HL-60 (cell line): Measurements from ENCODE around the gene PCED1B.
"Not testable (repeated sequence)": the region's sequence is repeated elsewhere in the genome, so short reads cannot be mapped to it uniquely, and the experiment has no call there.

Experiments
- DNase-seq, 2 experiments: peaks; one replicate each; pipeline ENCODE4 v3.0.0-alpha.2; 2010 to 2020; ENCODE audit warnings: low read depth in 1 of 2, low spot score in 1 of 2
- H3K27ac ChIP-seq: fragments of 250-450 bp; sonication (Bioruptor Pico); replicated peaks from 2 replicates; pipeline ENCODE4 v1.5.1; 2020; ENCODE audit warnings: mild to moderate bottlenecking, moderate library complexity
- H3K27me3 ChIP-seq: fragments of 250-450 bp; sonication (Bioruptor Pico); 2 replicates; pipeline ENCODE4 v1.5.1; 2021; ENCODE audit warnings: mild to moderate bottlenecking, moderate library complexity; ENCODE audit not compliant: insufficient read depth, poor library complexity, severe bottlenecking
- H3K4me3 ChIP-seq: replicated peaks from 2 replicates; pipeline ENCODE4 v1.5.1; 2011; ENCODE audit warnings: mild to moderate bottlenecking, control low read depth, low read length; ENCODE audit not compliant: insufficient read depth
- GABPA ChIP-seq: IDR thresholded peaks from 2 replicates; pipeline ENCODE4 v1.6.1; 2012; ENCODE audit warnings: low read depth
- POLR2AphosphoS5 ChIP-seq: IDR thresholded peaks from 2 replicates; pipeline ENCODE4 v1.6.1; 2012; ENCODE audit warnings: low read depth
- SPI1 ChIP-seq: IDR thresholded peaks from 2 replicates; pipeline ENCODE4 v1.6.1; 2012; ENCODE audit warnings: low read depth, mild to moderate bottlenecking, borderline replicate concordance
- TF ChIP-seq, protein P1 (sequence below): IDR thresholded peaks from one replicate; pipeline ENCODE4 v1.5.1; 2011; ENCODE audit warnings: low read length, control low read depth, inconsistent platforms; ENCODE audit not compliant: insufficient read depth
- TF ChIP-seq, protein P2 (sequence below): IDR thresholded peaks from 2 replicates; pipeline ENCODE4 v1.6.1; 2012; ENCODE audit warnings: low read depth; ENCODE audit not compliant: insufficient replicate concordance

The PCED1B gene

GRCh38 chr12:47166365-47166764, 86.9 kb downstream of the PCED1B start:
- Histone ChIP-seq H3K27ac (no peak overlapping the region), H3K27me3 (no peaks in the 10 kb centered on the region), H3K4me3 (no peak overlapping the region)
- TF ChIP-seq, protein P1, sequence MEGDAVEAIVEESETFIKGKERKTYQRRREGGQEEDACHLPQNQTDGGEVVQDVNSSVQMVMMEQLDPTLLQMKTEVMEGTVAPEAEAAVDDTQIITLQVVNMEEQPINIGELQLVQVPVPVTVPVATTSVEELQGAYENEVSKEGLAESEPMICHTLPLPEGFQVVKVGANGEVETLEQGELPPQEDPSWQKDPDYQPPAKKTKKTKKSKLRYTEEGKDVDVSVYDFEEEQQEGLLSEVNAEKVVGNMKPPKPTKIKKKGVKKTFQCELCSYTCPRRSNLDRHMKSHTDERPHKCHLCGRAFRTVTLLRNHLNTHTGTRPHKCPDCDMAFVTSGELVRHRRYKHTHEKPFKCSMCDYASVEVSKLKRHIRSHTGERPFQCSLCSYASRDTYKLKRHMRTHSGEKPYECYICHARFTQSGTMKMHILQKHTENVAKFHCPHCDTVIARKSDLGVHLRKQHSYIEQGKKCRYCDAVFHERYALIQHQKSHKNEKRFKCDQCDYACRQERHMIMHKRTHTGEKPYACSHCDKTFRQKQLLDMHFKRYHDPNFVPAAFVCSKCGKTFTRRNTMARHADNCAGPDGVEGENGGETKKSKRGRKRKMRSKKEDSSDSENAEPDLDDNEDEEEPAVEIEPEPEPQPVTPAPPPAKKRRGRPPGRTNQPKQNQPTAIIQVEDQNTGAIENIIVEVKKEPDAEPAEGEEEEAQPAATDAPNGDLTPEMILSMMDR, result no peak
- TF ChIP-seq, protein P2, sequence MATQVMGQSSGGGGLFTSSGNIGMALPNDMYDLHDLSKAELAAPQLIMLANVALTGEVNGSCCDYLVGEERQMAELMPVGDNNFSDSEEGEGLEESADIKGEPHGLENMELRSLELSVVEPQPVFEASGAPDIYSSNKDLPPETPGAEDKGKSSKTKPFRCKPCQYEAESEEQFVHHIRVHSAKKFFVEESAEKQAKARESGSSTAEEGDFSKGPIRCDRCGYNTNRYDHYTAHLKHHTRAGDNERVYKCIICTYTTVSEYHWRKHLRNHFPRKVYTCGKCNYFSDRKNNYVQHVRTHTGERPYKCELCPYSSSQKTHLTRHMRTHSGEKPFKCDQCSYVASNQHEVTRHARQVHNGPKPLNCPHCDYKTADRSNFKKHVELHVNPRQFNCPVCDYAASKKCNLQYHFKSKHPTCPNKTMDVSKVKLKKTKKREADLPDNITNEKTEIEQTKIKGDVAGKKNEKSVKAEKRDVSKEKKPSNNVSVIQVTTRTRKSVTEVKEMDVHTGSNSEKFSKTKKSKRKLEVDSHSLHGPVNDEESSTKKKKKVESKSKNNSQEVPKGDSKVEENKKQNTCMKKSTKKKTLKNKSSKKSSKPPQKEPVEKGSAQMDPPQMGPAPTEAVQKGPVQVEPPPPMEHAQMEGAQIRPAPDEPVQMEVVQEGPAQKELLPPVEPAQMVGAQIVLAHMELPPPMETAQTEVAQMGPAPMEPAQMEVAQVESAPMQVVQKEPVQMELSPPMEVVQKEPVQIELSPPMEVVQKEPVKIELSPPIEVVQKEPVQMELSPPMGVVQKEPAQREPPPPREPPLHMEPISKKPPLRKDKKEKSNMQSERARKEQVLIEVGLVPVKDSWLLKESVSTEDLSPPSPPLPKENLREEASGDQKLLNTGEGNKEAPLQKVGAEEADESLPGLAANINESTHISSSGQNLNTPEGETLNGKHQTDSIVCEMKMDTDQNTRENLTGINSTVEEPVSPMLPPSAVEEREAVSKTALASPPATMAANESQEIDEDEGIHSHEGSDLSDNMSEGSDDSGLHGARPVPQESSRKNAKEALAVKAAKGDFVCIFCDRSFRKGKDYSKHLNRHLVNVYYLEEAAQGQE, result no peak
- no peak for TF ChIP-seq SPI1
- no peak for TF ChIP-seq POLR2AphosphoS5
- no peak for TF ChIP-seq GABPA
- no peak for DNase-seq

- H3K4me3 ChIP-seq, H3K27ac ChIP-seq, DNase-seq, H3K27me3 ChIP-seq: not testable (repeated sequence)
These were observed 90.9 kb downstream of the PCED1B start for GRCh38 chr12:47170281-47170680.

GRCh38 chr12:47178014-47178413, 98.6 kb downstream of the PCED1B start:
- Histone ChIP-seq H3K27me3 (no peaks in the 10 kb centered on the region), H3K4me3 (no peak overlapping the region), H3K27ac (no peak overlapping the region)
- no peak for TF ChIP-seq SPI1
- TF ChIP-seq POLR2AphosphoS5, result no peak
- TF ChIP-seq, protein P1, result no peak
- TF ChIP-seq, protein P2, result no peak
- no peak for DNase-seq

DNA sequence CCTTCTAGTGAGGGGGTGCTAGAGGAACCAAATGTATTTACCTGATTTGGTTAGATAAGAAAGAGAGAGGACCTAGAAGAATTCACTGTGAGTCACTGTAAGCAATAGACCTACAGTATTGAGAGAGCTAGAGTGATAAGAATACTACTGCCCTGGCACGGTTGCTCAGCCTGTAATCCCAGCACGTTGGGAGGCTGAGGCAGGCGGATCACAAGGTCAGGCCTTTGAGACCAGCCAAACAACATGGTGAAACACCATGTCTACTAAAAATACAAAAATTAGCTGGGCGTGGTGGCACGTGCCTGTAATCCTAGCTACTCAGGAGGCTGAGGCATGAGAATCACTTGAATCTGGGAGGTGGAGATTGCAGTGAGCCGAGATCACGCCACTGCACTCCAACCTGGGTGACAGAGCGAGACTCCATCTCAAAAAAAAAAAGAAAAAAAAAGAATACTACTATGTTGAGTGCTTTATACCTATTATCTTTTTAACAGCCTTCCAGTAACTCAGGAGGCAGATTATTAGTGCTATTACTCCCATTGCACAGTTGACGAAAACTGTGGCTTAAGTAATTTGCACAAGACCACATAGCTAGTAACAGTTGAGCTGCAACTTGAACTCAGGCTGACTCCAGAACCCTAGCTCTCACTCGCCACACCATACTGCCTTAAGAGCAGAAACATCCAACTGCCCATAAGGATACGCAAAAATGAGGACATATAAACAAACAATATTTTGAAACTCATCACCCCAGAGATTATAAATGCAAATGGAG, 102.9 kb downstream of the PCED1B start:
- not testable (repeated sequence) for DNase-seq, H3K4me3 ChIP-seq, H3K27me3 ChIP-seq, H3K27ac ChIP-seq

GRCh38 chr12:47184229-47184628, 104.8 kb downstream of the PCED1B start:
- DNase-seq, result no peak
- Histone ChIP-seq H3K4me3 (no peak overlapping the region), H3K27ac (no peak overlapping the region)

More at GRCh38 chr12:47184229-47184628, 104.8 kb downstream of the PCED1B start:
- TF ChIP-seq POLR2AphosphoS5 (no peak), GABPA (no peak), SPI1 (no peak)
- TF ChIP-seq, protein P2, result no peak
- TF ChIP-seq, protein P1, result no peak
- no peaks in the 10 kb centered on the region for H3K27me3 ChIP-seq
